PC-3 (cell line): ENCODE measurements around the gene SAMD4A.

Experiments
- EZH2 ChIP-seq: fragments of 300-600 bp; sonication (generic); IDR thresholded peaks from one replicate; pipeline ENCODE4 v1.6.1; 2017; ENCODE audit warnings: antibody characterized with exemption, mild to moderate bottlenecking, low read length; ENCODE audit not compliant: unreplicated experiment
- TF ChIP-seq, protein P1 (sequence below): fragments of 300-600 bp; sonication (generic); conservative IDR thresholded peaks from 2 replicates; pipeline ENCODE4 v1.5.1; 2017; ENCODE audit warnings: antibody characterized with exemption, low read depth, mild to moderate bottlenecking, low read length

DNA sequence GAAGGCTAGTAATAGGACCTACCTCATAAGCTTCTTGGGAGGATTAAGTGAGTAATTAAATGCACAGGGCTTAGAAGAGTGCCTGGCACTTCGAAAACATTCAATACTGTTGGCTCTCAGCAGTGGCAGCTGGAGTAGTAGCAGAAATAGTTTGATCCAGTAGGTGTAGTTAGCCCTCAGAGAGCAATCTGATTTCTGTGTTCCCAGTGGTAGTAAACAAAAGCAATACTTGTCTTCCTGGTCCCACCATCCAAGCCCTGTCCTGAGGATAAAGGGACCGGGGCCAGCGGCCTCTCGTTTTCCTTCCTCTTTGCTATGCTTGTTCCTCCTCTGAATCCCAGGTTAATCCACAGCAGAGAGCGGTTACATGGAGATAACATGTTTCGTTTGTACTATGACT lies 131.6 kb downstream of the SAMD4A start:
- TF ChIP-seq, protein P1, sequence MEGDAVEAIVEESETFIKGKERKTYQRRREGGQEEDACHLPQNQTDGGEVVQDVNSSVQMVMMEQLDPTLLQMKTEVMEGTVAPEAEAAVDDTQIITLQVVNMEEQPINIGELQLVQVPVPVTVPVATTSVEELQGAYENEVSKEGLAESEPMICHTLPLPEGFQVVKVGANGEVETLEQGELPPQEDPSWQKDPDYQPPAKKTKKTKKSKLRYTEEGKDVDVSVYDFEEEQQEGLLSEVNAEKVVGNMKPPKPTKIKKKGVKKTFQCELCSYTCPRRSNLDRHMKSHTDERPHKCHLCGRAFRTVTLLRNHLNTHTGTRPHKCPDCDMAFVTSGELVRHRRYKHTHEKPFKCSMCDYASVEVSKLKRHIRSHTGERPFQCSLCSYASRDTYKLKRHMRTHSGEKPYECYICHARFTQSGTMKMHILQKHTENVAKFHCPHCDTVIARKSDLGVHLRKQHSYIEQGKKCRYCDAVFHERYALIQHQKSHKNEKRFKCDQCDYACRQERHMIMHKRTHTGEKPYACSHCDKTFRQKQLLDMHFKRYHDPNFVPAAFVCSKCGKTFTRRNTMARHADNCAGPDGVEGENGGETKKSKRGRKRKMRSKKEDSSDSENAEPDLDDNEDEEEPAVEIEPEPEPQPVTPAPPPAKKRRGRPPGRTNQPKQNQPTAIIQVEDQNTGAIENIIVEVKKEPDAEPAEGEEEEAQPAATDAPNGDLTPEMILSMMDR = no peak; the same call in 1 of the 2 replicates
- no peak for TF ChIP-seq EZH2
